Measurements from ENCODE around the gene RGS19. TPM values are rescaled to one million over a fixed set of nuclear protein-coding genes. Genes with fewer than 3 reads are reported as not detected.
"Not testable (repeated sequence)": the region's sequence is repeated elsewhere in the genome, so short reads cannot be mapped to it uniquely, and the experiment has no call there.

The RGS19 gene
- 45.0 and 53.4 TPM in 2 replicates for total RNA-seq

- Mint-ChIP-seq H3K4me1 (peaks cover 68% of the 10 kb centered on the region), H3K27ac (peak within 1 kb of the TSS; percentile 89)
- CTCF ChIA-PET: interaction anchor here (0.8 to 7.5 kb wide), 4 partner anchors 10 to 106 kb away, joined by 3 to 80 read pairs (median 3); partner anchors contain the start of gene TCEA2
Measured at GRCh38 chr20:64079273-64080012, at the start of gene RGS19. Gene RGS19, minus strand, starts transcription at chr20:64079518. Its CDS starts 2,632 bp downstream, at chr20:64076886.

GRCh38 chr20:64123517-64123916 lies 44.2 kb upstream of the RGS19 start:
- H3K27me3 Mint-ChIP-seq; POLR2A ChIA-PET; H3K9me3 Mint-ChIP-seq; H3K36me3 Mint-ChIP-seq (ENCODE audit: low read depth); ATAC-seq (ENCODE audit: low read depth); DNase-seq; H3K4me3 Mint-ChIP-seq; H3K4me1 Mint-ChIP-seq; H3K27ac Mint-ChIP-seq; CTCF ChIA-PET: not testable (repeated sequence)
- intact Hi-C loops (cut with micrococcal nuclease): loop anchor here (5.0 kb wide), 2 partner anchors 336 to 626 kb away; partner anchors contain the start of gene EEF1A2

More at GRCh38 chr20:64079273-64080012, at the start of gene RGS19:
- no peak for TF ChIP-seq CTCF (IDR thresholded peaks at IDR 0.05)
- DNase-seq: peak; percentile 86
- peak; percentile 49 for ATAC-seq (ENCODE audit: low read depth)
- peaks cover 3% of the 10 kb centered on the region for H3K27me3 Mint-ChIP-seq
- intact Hi-C loops (cut with micrococcal nuclease): loop anchor here (1.0 to 5.0 kb wide), 2 partner anchors 21 to 97 kb away; partner anchors contain the start of gene PRPF6
- H3K9me3 Mint-ChIP-seq: no peaks in the 10 kb centered on the region
- POLR2A ChIA-PET: interaction anchor here (0.6 to 8.1 kb wide), 19 partner anchors 13 to 559 kb away, joined by 3 to 77 read pairs (median 6); partner anchors contain the start of genes LIME1, NPBWR2, PCMTD2 and PPDPF
- H3K4me3 Mint-ChIP-seq: peak within 1 kb of the TSS; percentile 87
- peaks cover 20% of the 10 kb centered on the region for H3K36me3 Mint-ChIP-seq (ENCODE audit: low read depth)

- H3K27me3 Mint-ChIP-seq; DNase-seq; H3K27ac Mint-ChIP-seq; H3K9me3 Mint-ChIP-seq; H3K4me3 Mint-ChIP-seq; ATAC-seq (ENCODE audit: low read depth); H3K4me1 Mint-ChIP-seq; H3K36me3 Mint-ChIP-seq (ENCODE audit: low read depth): not testable (repeated sequence)
- intact Hi-C loops (cut with micrococcal nuclease): loop anchor here (5.0 kb wide), 2 partner anchors 336 to 626 kb away; partner anchors contain the start of gene EEF1A2
- ChIA-PET POLR2A (interaction anchor here (0.6 kb wide), 1 partner anchor 627 kb away, joined by 14 read pairs; no protein-coding TSS in a partner anchor), CTCF (interaction anchor here (4.4 kb wide), 1 partner anchor 41 kb away, joined by 80 read pairs; the partner anchor contains the start of genes LKAAEAR1, OPRL1 and RGS19)
Measured at GRCh38 chr20:64122927-64123326, 43.6 kb upstream of the RGS19 start.

GRCh38 chr20:64121586-64121985 lies 42.3 kb upstream of the RGS19 start:
- ATAC-seq (ENCODE audit: low read depth) (no peak), DNase-seq (no peak)
- Mint-ChIP-seq H3K27ac (no peak overlapping the region), H3K9me3 (no peaks in the 10 kb centered on the region), H3K4me1 (peaks cover 8% of the 10 kb centered on the region), H3K27me3 (peaks cover 5% of the 10 kb centered on the region), H3K4me3 (no peak overlapping the region), H3K36me3 (ENCODE audit: low read depth) (no peaks in the 10 kb centered on the region)
- intact Hi-C loops (cut with micrococcal nuclease): loop anchor here (5.0 kb wide), 2 partner anchors 334 to 624 kb away; partner anchors contain the start of gene EEF1A2
- ChIA-PET POLR2A (interaction anchor here (0.6 kb wide), 1 partner anchor 135 kb away, joined by 3 read pairs; no protein-coding TSS in a partner anchor), CTCF (interaction anchor here (1.7 to 4.4 kb wide), 7 partner anchors 20 to 584 kb away, joined by 5 to 80 read pairs (median 13); partner anchors contain the start of genes LKAAEAR1, OPRL1, PRPF6 and PTK6)
- TF ChIP-seq CTCF (IDR thresholded peaks at IDR 0.05): no peak

GRCh38 chr20:64119681-64120341 lies 40.5 kb upstream of the RGS19 start:
- Mint-ChIP-seq H3K27me3 (peaks cover 5% of the 10 kb centered on the region), H3K9me3 (no peaks in the 10 kb centered on the region), H3K4me3 (peak overlapping the region; percentile 71), H3K4me1 (peaks cover 8% of the 10 kb centered on the region), H3K36me3 (ENCODE audit: low read depth) (no peaks in the 10 kb centered on the region), H3K27ac (peak overlapping the region; percentile 78)
- TF ChIP-seq CTCF (IDR thresholded peaks at IDR 0.05): no peak
- ChIA-PET CTCF (interaction anchor here (0.6 to 4.4 kb wide), 10 partner anchors 8 to 582 kb away, joined by 4 to 80 read pairs (median 6); partner anchors contain the start of genes LKAAEAR1, OPRL1, PRPF6 and PTK6), POLR2A (interaction anchor here (0.6 to 2.5 kb wide), 5 partner anchors 17 to 79 kb away, joined by 3 to 23 read pairs (median 6); partner anchors contain the start of genes LKAAEAR1, OPRL1 and RGS19)
- peak; percentile 5 for ATAC-seq (ENCODE audit: low read depth)
- DNase-seq: no peak
- intact Hi-C loops (cut with micrococcal nuclease): loop anchor here (1.0 to 5.0 kb wide), 7 partner anchors 18 to 623 kb away; partner anchors contain the start of gene EEF1A2
